ENCODE measurements around the gene PLCXD1.

DNA sequence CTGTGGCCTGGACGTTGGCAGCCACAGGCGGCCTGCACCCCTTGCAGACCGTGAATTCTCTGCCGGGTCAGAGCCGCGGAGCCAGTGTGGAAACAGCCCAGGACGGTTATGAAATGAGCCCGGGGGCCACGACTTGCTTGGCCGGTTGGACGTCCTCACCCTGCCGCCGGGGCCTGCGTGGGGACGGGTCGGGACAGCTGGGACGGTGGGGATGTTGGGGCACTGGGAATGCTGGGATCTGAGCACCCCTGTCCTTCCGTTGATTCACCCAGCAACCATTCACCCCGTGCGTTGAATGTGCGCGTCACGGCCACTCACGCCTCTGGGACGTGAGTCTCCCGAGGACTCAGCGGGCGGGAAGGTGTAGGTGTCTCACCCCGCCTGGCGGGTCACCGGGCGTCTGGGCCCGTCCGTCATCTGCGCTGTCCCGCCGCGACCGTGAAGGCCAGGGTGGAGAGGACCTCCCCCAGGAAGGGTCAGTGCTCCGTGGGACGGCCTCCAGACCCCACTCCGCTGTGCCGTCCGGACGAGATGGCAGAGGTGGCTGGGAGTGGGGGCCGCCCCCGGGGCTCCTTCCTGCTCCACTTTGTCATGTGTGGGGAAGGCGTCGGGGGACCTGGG, 4.5 kb upstream of the PLCXD1 start:
- TF ChIP-seq, protein P1, sequence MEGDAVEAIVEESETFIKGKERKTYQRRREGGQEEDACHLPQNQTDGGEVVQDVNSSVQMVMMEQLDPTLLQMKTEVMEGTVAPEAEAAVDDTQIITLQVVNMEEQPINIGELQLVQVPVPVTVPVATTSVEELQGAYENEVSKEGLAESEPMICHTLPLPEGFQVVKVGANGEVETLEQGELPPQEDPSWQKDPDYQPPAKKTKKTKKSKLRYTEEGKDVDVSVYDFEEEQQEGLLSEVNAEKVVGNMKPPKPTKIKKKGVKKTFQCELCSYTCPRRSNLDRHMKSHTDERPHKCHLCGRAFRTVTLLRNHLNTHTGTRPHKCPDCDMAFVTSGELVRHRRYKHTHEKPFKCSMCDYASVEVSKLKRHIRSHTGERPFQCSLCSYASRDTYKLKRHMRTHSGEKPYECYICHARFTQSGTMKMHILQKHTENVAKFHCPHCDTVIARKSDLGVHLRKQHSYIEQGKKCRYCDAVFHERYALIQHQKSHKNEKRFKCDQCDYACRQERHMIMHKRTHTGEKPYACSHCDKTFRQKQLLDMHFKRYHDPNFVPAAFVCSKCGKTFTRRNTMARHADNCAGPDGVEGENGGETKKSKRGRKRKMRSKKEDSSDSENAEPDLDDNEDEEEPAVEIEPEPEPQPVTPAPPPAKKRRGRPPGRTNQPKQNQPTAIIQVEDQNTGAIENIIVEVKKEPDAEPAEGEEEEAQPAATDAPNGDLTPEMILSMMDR (IDR thresholded peaks at IDR 0.05), result no peak
- no peak for TF ChIP-seq EP300 (IDR thresholded peaks at IDR 0.05)
- TF ChIP-seq POLR2A (IDR thresholded peaks at IDR 0.05), result no peak

All from tibial nerve (tissue), 4 donors.